ENCODE measurements around the gene LSM14B. TPM values are rescaled to one million over a fixed set of nuclear protein-coding genes. Genes with fewer than 3 reads are reported as not detected.
"Not testable (repeated sequence)": the region's sequence is repeated elsewhere in the genome, so short reads cannot be mapped to it uniquely, and the experiment has no call there.

The LSM14B gene
- 36.8 TPM for total RNA-seq
- long read RNA-seq, partial matches to known transcripts = 1 of 4 reads
- long read RNA-seq, other reads (novel, unspliced or antisense) = 3 of 4 reads

GRCh38 chr20:62121776-62122653, at the start of gene LSM14B:
TSS of gene LSM14B (plus strand) at chr20:62122475. CDS start at chr20:62122667, 192 bp downstream.
- TF ChIP-seq CTCF (IDR thresholded peaks at IDR 0.05) = no peak
- Histone ChIP-seq H3K27ac (peak within 1 kb of the TSS; percentile 90), H3K27me3 (ENCODE audit: low read depth) (peaks cover 7% of the 10 kb centered on the region), H3K4me1 (peaks cover 25% of the 10 kb centered on the region), H3K36me3 (peaks cover 28% of the 10 kb centered on the region), H3K4me3 (peak within 1 kb of the TSS; percentile 78), H3K9me3 (no peaks in the 10 kb centered on the region)
- ATAC-seq (peak; percentile 92 to 96), DNase-seq (peak; percentile 97)
- intact Hi-C loops (cut with DNase I) = no loop called here

- Histone ChIP-seq H3K4me1 (no peaks in the 10 kb centered on the region), H3K27me3 (ENCODE audit: low read depth) (peaks cover 3% of the 10 kb centered on the region), H3K36me3 (no peaks in the 10 kb centered on the region), H3K27ac (no peak overlapping the region), H3K9me3 (peaks cover 28% of the 10 kb centered on the region), H3K4me3 (no peak overlapping the region)
- ATAC-seq (no peak), DNase-seq (no peak)
- intact Hi-C loops (cut with DNase I) = no loop called here
- no peak for TF ChIP-seq CTCF (IDR thresholded peaks at IDR 0.05)
These were observed 49.0 kb upstream of the LSM14B start for GRCh38 chr20:62073323-62073722.

GRCh38 chr20:62079166-62079565, 43.1 kb upstream of the LSM14B start:
- TF ChIP-seq CTCF (IDR thresholded peaks at IDR 0.05) = no peak
- Histone ChIP-seq H3K4me3 (no peak overlapping the region), H3K4me1 (no peaks in the 10 kb centered on the region), H3K36me3 (no peaks in the 10 kb centered on the region), H3K9me3 (peaks cover 22% of the 10 kb centered on the region), H3K27ac (no peak overlapping the region), H3K27me3 (ENCODE audit: low read depth) (peaks cover 3% of the 10 kb centered on the region)
- intact Hi-C loops (cut with DNase I) = no loop called here
- ATAC-seq (no peak), DNase-seq (no peak)

GRCh38 chr20:62080249-62080990, 41.9 kb upstream of the LSM14B start:
- no peak for TF ChIP-seq CTCF (IDR thresholded peaks at IDR 0.05)
- Histone ChIP-seq H3K9me3 (peaks cover 13% of the 10 kb centered on the region), H3K27ac (no peak overlapping the region), H3K4me3 (no peak overlapping the region), H3K36me3 (no peaks in the 10 kb centered on the region), H3K4me1 (no peaks in the 10 kb centered on the region), H3K27me3 (ENCODE audit: low read depth) (peaks cover 10% of the 10 kb centered on the region)
- intact Hi-C loops (cut with DNase I) = no loop called here
- ATAC-seq = no peak
- DNase-seq = no peak

- no peak overlapping the region for H3K27ac ChIP-seq
- TF ChIP-seq CTCF (IDR thresholded peaks at IDR 0.05) = no peak
- no peaks in the 10 kb centered on the region for H3K4me1 ChIP-seq
These were observed 39.0 kb upstream of the LSM14B start for GRCh38 chr20:62083312-62083711.

GRCh38 chr20:62084224-62084623, 38.1 kb upstream of the LSM14B start:
- H3K36me3 ChIP-seq; H3K4me3 ChIP-seq; intact Hi-C loops (cut with DNase I); ATAC-seq; H3K4me1 ChIP-seq; DNase-seq; H3K27me3 ChIP-seq (ENCODE audit: low read depth); H3K9me3 ChIP-seq; H3K27ac ChIP-seq: not testable (repeated sequence)

More at GRCh38 chr20:62083312-62083711, 39.0 kb upstream of the LSM14B start:
- DNase-seq (no peak), ATAC-seq (no peak)
- H3K36me3 ChIP-seq = no peaks in the 10 kb centered on the region
- intact Hi-C loops (cut with DNase I) = no loop called here
- H3K27me3 ChIP-seq (ENCODE audit: low read depth) = peaks cover 9% of the 10 kb centered on the region
- no peaks in the 10 kb centered on the region for H3K9me3 ChIP-seq
- no peak overlapping the region for H3K4me3 ChIP-seq

All from lower lobe of right lung (tissue), 2 donors.